Nephron progenitor cell (in vitro differentiated cells): ENCODE results near the gene URB1.
"Not testable (repeated sequence)": the region's sequence is repeated elsewhere in the genome, so short reads cannot be mapped to it uniquely, and the experiment has no call there.

Source experiments
- DNase-seq: peaks from one replicate; pipeline ENCODE4 v3.0.0; 2021
- H3K27ac Mint-ChIP-seq: 2 replicates; pipeline ENCODE4 v1.8.0; 2021; ENCODE audit warnings: mild to moderate bottlenecking, moderate library complexity, mixed read lengths
- H3K27me3 Mint-ChIP-seq: 2 replicates; pipeline ENCODE4 v1.8.0; 2021; ENCODE audit warnings: mild to moderate bottlenecking, low read depth, mixed read lengths; ENCODE audit not compliant: poor library complexity
- H3K36me3 Mint-ChIP-seq: 2 replicates; pipeline ENCODE4 v1.8.0; 2021; ENCODE audit warnings: low read depth, mixed read lengths
- H3K4me1 Mint-ChIP-seq: 2 replicates; pipeline ENCODE4 v1.8.0; 2021; ENCODE audit warnings: mixed read lengths
- H3K4me3 Mint-ChIP-seq: 2 replicates; pipeline ENCODE4 v1.8.0; 2021; ENCODE audit warnings: mild to moderate bottlenecking, moderate library complexity, mixed read lengths
- H3K9me3 Mint-ChIP-seq: 2 replicates; pipeline ENCODE4 v1.8.0; 2021; ENCODE audit warnings: mild to moderate bottlenecking, moderate library complexity, mixed read lengths
- CTCF ChIP-seq: fragments of 200-600 bp; sonication (generic); IDR thresholded peaks from 2 replicates; pipeline ENCODE4 v1.5.0; 2021; ENCODE audit warnings: antibody characterized with exemption

Gene URB1

DNA sequence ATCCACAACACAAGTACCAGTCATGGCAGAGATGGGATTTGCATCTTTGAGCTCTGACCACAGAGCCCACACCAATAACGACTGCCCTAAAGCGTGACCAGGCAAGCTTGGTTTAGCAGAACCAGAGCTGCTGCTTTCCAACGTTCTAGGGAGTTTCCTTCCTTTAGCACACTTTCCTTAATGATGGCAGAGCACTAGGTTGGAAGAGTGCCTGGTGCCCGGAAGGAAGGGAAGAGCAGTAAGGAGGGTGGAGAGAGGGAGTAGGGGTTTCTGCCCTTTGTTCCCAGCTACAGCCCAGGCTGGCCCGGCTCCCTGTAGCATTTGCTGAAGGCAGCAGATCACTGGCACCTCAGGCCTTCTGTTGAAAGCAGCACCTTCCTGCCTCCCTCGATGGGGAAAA is 13.6 kb upstream of the URB1 start:
- Mint-ChIP-seq H3K27ac (no peak overlapping the region), H3K9me3 (no peaks in the 10 kb centered on the region), H3K36me3 (no peaks in the 10 kb centered on the region), H3K4me1 (no peaks in the 10 kb centered on the region), H3K27me3 (peaks cover 43% of the 10 kb centered on the region), H3K4me3 (no peak overlapping the region)
- no peak for DNase-seq
- no peak for TF ChIP-seq CTCF

- no peak overlapping the region for H3K27ac Mint-ChIP-seq
- no peaks in the 10 kb centered on the region for H3K9me3 Mint-ChIP-seq
- H3K4me1 Mint-ChIP-seq = no peaks in the 10 kb centered on the region
- no peaks in the 10 kb centered on the region for H3K36me3 Mint-ChIP-seq
- TF ChIP-seq CTCF = peak; percentile 57
- peaks cover 38% of the 10 kb centered on the region for H3K27me3 Mint-ChIP-seq
- peak; percentile 57 for DNase-seq
- no peak overlapping the region for H3K4me3 Mint-ChIP-seq
Measured at GRCh38 chr21:32403201-32403777, 10.5 kb upstream of the URB1 start.

DNA sequence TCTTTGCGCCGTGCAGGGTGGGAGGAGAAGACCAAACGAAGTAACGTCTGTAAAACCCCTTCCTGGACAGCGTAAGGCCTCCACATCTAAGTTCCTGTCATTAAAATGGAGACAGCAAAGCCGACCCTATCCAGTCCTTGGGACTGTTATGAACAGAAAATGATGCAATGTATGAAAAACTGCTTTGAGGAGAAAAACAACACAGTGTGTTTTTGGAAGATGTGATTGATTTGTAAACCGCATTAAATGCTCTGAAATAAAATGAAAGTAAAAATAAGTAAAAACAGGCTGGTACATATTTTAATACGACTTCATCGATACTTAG is 827 bp upstream of the URB1 start:
- peaks cover 41% of the 10 kb centered on the region for H3K9me3 Mint-ChIP-seq
- H3K27me3 Mint-ChIP-seq = peaks cover 38% of the 10 kb centered on the region

GRCh38 chr21:32392299-32392879 is 423 bp downstream of the URB1 start:
- no peak for TF ChIP-seq CTCF
- Mint-ChIP-seq H3K27ac (no peak overlapping the region), H3K9me3 (peaks cover 41% of the 10 kb centered on the region), H3K27me3 (peaks cover 30% of the 10 kb centered on the region), H3K36me3 (peaks cover 25% of the 10 kb centered on the region), H3K4me3 (peak overlapping the region; percentile 92), H3K4me1 (peaks cover 11% of the 10 kb centered on the region)
- peak; percentile 44 for DNase-seq

More for the DNA sequence above, 827 bp upstream of the URB1 start:
- peaks cover 21% of the 10 kb centered on the region for H3K36me3 Mint-ChIP-seq
- peaks cover 11% of the 10 kb centered on the region for H3K4me1 Mint-ChIP-seq
- no peak for DNase-seq
- peak overlapping the region; percentile 92 for H3K4me3 Mint-ChIP-seq
- no peak overlapping the region for H3K27ac Mint-ChIP-seq
- no peak for TF ChIP-seq CTCF

DNA sequence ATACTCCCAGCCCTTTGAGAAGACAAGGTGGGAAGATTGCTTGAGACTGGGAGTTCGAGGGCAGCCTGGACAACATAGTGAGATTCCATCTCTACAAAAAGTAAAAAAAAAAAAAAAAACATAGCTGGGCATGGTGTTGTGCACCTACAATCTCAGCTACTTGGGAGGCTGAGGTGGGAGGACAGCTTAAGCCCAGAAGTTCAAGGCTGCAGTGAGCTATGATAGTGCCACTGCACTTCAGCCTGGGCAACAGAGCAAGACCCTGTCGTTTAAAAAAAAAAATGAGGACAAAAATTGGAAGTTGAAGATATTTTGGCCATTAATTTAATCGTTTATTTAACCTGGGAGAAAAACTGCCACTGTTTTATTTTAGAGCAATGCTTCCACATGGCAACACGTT is 1.1 kb downstream of the URB1 start:
- H3K27ac Mint-ChIP-seq = no peak overlapping the region
- H3K36me3 Mint-ChIP-seq = peaks cover 25% of the 10 kb centered on the region
- peaks cover 26% of the 10 kb centered on the region for H3K27me3 Mint-ChIP-seq
- peaks cover 11% of the 10 kb centered on the region for H3K4me1 Mint-ChIP-seq
- TF ChIP-seq CTCF = no peak
- H3K4me3 Mint-ChIP-seq = peak overlapping the region; percentile 92
- DNase-seq = no peak
- H3K9me3 Mint-ChIP-seq = peaks cover 38% of the 10 kb centered on the region

DNA sequence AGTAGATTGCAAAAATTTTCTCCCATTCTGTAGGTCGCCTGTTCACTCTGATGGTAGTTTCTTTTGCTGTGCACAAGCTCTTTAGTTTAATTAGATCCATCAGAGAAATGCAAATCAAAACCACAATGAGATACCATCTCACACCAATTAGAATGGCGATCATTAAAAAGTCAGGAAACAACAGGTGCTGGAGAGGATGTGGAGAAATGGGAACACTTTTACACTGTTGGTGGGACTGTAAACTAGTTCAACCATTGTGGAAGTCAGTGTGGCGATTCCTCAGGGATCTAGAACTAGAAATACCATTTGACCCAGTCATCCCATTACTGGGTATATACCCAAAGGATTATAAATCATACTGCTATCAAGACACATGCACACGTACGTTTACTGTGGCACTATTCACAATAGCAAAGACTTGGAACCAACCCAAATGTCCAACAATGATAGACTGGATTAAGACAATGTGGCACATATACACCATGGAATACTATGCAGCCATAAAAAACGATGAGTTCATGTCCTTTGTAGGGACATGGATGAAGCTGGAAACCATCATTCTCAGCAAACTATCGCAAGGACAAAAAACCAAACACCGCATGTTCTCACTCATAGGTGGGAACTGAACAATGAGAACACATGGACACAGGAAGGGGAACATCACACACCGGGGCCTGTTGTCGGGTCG is 2.1 kb downstream of the URB1 start:
- not testable (repeated sequence) for DNase-seq, H3K27ac Mint-ChIP-seq, H3K4me3 Mint-ChIP-seq
- Mint-ChIP-seq H3K9me3 (peaks cover 30% of the 10 kb centered on the region), H3K27me3 (peaks cover 18% of the 10 kb centered on the region), H3K36me3 (peaks cover 26% of the 10 kb centered on the region), H3K4me1 (peaks cover 11% of the 10 kb centered on the region)
